ENCODE results near the gene CELF6. TPM values are rescaled to one million over a fixed set of nuclear protein-coding genes. Genes with fewer than 3 reads are reported as not detected.

Gene CELF6
- total and polyA plus RNA-seq, 2 donors (not counting 3 experiments of a cell fraction or from before 2014, with no cell fraction given): 0.17 TPM; not detected in 1

DNA sequence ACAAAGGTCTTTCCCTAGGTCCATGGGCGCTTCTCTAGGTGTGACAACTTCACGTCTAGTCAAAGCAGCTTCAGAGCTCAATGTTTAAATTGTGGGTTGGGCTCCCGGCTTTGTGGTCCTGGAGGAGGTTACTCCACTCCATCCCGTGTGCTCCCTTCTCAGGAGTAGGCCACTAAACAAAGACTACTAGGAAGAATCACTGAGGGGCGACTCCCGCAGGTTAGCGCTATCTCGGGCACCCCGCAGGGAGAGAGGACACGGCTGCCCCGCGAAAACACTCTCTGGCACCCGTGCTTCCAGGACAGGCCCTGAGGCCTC lies 48.1 kb downstream of the CELF6 start:
- no peaks in the 10 kb centered on the region for H3K9me1 ChIP-seq (replicated peaks; ENCODE audit: control insufficient read depth, extremely low read depth, insufficient read depth, low read length)
- BruUV-seq (replicated peaks): no TSS peak
- FAIRE-seq (peak; percentile 21), DNase-seq (ENCODE audit: low read depth, low spot score) (peak; percentile 36)
- no peaks in the 10 kb centered on the region for H4K20me1 ChIP-seq (replicated peaks; ENCODE audit: control insufficient read depth, extremely low read depth, insufficient read depth, low read length)
- H3K27me3 ChIP-seq (ENCODE audit: control insufficient read depth in 2 of 2, insufficient read depth in 2 of 2, low read length in 2 of 2): no peaks in the 10 kb centered on the region
- peak overlapping the region; percentile 57 for H3K27ac ChIP-seq (ENCODE audit: insufficient read depth, low read depth, low read length)
- no peaks in the 10 kb centered on the region for H3K9me3 ChIP-seq (replicated peaks; ENCODE audit: control insufficient read depth, insufficient read depth, low read length)
- H2AFZ ChIP-seq (ENCODE audit: low read depth, low read length): peak overlapping the region; percentile 82
- peak overlapping the region; percentile 86 for H3K4me2 ChIP-seq (ENCODE audit: insufficient read depth, low read length)
- H3K4me3 ChIP-seq (replicated peaks in 1 of 3; ENCODE audit: insufficient read depth in 1 of 3, low read depth in 1 of 3, low read length in 3 of 3): peak overlapping the region; percentile 31 to 97 (median 66)
- peaks cover 0 to 5% of the 10 kb centered on the region in 2 experiments for H3K36me3 ChIP-seq (ENCODE audit: control insufficient read depth in 2 of 2, extremely low read depth in 1 of 2, insufficient read depth in 2 of 2, low read length in 2 of 2)
- dilution Hi-C loops (cut with MboI; ENCODE audit: extremely low pct_ligation_motif_present, low sequenced_read_pairs): no loop called here
- CTCF ChIA-PET: interaction anchor here (0.8 to 1.1 kb wide), 2 partner anchors 71 to 76 kb away, joined by 3 to 5 read pairs; no protein-coding TSS in a partner anchor
- TF ChIP-seq POLR2AphosphoS5 (IDR thresholded peaks at IDR 0.05; ENCODE audit: insufficient read depth, low read depth, low read length): no peak
- no peak for TF ChIP-seq JUN (IDR thresholded peaks at IDR 0.05; ENCODE audit: borderline replicate concordance, insufficient read depth, insufficient read length, low read depth)
- TF ChIP-seq POLR2A (IDR thresholded peaks at IDR 0.05; ENCODE audit: low read depth, low read length): no peak
- TF ChIP-seq FOS (IDR thresholded peaks at IDR 0.05; ENCODE audit: borderline replicate concordance, insufficient read depth, low read length): no peak
- TF ChIP-seq, protein P1, sequence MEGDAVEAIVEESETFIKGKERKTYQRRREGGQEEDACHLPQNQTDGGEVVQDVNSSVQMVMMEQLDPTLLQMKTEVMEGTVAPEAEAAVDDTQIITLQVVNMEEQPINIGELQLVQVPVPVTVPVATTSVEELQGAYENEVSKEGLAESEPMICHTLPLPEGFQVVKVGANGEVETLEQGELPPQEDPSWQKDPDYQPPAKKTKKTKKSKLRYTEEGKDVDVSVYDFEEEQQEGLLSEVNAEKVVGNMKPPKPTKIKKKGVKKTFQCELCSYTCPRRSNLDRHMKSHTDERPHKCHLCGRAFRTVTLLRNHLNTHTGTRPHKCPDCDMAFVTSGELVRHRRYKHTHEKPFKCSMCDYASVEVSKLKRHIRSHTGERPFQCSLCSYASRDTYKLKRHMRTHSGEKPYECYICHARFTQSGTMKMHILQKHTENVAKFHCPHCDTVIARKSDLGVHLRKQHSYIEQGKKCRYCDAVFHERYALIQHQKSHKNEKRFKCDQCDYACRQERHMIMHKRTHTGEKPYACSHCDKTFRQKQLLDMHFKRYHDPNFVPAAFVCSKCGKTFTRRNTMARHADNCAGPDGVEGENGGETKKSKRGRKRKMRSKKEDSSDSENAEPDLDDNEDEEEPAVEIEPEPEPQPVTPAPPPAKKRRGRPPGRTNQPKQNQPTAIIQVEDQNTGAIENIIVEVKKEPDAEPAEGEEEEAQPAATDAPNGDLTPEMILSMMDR (IDR thresholded peaks at IDR 0.05; ENCODE audit: extremely low read depth in 1 of 2, insufficient read depth in 1 of 2, low read depth in 1 of 2, low read length in 2 of 2): no peak
- TF ChIP-seq, protein P2, sequence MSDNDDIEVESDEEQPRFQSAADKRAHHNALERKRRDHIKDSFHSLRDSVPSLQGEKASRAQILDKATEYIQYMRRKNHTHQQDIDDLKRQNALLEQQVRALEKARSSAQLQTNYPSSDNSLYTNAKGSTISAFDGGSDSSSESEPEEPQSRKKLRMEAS (IDR thresholded peaks at IDR 0.05; ENCODE audit: insufficient read depth, insufficient read length): no peak
- no peak for TF ChIP-seq EZH2 (IDR thresholded peaks at IDR 0.05; ENCODE audit: borderline replicate concordance, low read depth, low read length, severe bottlenecking)
- no peak for TF ChIP-seq GATA2 (IDR thresholded peaks at IDR 0.05; ENCODE audit: insufficient read depth, insufficient read length, low read depth, low read length)
- TF ChIP-seq MYC (IDR thresholded peaks at IDR 0.05; ENCODE audit: low read depth, low read length): no peak
- peaks cover 2% of the 10 kb centered on the region for H3K79me2 ChIP-seq (ENCODE audit: control insufficient read depth, insufficient read depth, low read length)
- intact Hi-C loops (cut with micrococcal nuclease): loop anchor here (1.0 to 2.0 kb wide), 2 partner anchors 41 to 73 kb away; partner anchors contain the start of gene PKM
- peaks cover 12% of the 10 kb centered on the region for H3K4me1 ChIP-seq (ENCODE audit: control insufficient read depth, extremely low read depth, insufficient read depth, low read length)
- H3K9ac ChIP-seq (replicated peaks; ENCODE audit: extremely low read depth, insufficient read depth, low read length): peak overlapping the region; percentile 69
- POLR2A ChIA-PET: interaction anchor here (1.0 kb wide), 1 partner anchor 45 kb away, joined by 3 read pairs; no protein-coding TSS in a partner anchor
